WTC11 (cell line): ENCODE results near the gene CAB39L.

Source experiments
- CREB1 ChIP-seq: sonication (generic); formaldehyde crosslinking; IDR thresholded peaks from 2 replicates; pipeline ENCODE4 v1.8.0; 2023; ENCODE audit warnings: mild to moderate bottlenecking, missing genetic modification reagents
- TF ChIP-seq, protein P1 (sequence below): fragments of 200-600 bp; IDR thresholded peaks from 2 replicates; pipeline ENCODE4 v1.8.0; 2022; ENCODE audit warnings: antibody characterized with exemption

DNA sequence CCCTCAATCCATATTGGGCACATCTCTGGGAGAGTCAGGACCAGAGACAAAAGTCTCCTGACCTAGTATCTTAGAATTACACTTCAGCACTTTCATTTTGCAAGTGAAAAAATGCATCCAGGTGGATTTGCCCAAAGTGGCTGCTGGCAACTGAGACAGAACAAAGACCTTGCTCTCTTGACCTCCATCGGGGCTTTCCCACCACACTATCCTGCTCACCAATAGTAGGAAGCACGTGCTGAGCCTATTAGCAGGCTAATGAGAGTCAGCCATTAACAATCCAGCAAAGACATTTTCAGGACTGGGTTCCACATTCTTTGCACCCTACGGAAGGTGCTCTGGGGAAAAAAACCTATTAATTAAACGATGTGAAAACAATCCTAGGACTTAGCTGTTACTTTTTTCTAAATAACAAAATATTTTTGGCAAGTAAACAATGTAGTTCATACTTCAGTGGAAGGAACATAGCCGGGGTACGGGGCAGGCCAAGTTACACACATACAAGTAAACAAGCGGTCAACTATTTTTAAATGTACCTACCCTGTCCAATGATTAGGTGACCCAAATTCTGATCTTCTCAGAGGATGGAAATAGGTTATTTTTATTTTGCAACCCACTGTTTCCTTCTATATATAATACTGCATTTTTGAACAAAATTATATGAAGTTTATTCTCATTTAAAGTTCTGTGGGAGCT lies 117.5 kb downstream of the CAB39L start:
- TF ChIP-seq, protein P1, sequence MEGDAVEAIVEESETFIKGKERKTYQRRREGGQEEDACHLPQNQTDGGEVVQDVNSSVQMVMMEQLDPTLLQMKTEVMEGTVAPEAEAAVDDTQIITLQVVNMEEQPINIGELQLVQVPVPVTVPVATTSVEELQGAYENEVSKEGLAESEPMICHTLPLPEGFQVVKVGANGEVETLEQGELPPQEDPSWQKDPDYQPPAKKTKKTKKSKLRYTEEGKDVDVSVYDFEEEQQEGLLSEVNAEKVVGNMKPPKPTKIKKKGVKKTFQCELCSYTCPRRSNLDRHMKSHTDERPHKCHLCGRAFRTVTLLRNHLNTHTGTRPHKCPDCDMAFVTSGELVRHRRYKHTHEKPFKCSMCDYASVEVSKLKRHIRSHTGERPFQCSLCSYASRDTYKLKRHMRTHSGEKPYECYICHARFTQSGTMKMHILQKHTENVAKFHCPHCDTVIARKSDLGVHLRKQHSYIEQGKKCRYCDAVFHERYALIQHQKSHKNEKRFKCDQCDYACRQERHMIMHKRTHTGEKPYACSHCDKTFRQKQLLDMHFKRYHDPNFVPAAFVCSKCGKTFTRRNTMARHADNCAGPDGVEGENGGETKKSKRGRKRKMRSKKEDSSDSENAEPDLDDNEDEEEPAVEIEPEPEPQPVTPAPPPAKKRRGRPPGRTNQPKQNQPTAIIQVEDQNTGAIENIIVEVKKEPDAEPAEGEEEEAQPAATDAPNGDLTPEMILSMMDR = no peak
- TF ChIP-seq CREB1 (CRISPR knock-in tag) = no peak
